SK-N-SH (cell line): ENCODE results near the gene AR.

ENCODE experiments used
- CHD2 ChIP-seq: fragments of 150-350 bp; IDR thresholded peaks from 2 replicates; pipeline ENCODE4 v1.6.1; 2018; ENCODE audit warnings: low read length; ENCODE audit not compliant: partially characterized antibody
- EZH2phosphoT487 ChIP-seq: fragments of 200-600 bp; sonication (generic); IDR thresholded peaks from 2 replicates; pipeline ENCODE4 v1.6.1; 2017; ENCODE audit warnings: low read depth, mixed run types, mild to moderate bottlenecking, antibody characterized with exemption, moderate library complexity, borderline replicate concordance
- RAD21 ChIP-seq: IDR thresholded peaks from 2 replicates; pipeline ENCODE4 v1.6.1; 2012; ENCODE audit warnings: mild to moderate bottlenecking, low read length
- SMC3 ChIP-seq: IDR thresholded peaks from 2 replicates; pipeline ENCODE4 v1.6.1; 2012; ENCODE audit warnings: low read depth, low read length, improper control_type of control experiment
- TEAD4 ChIP-seq: IDR thresholded peaks from 2 replicates; pipeline ENCODE4 v1.4.0; 2012; ENCODE audit warnings: mild to moderate bottlenecking, borderline replicate concordance; ENCODE audit not compliant: insufficient read depth
- YY1 ChIP-seq: IDR thresholded peaks from 2 replicates; pipeline ENCODE4 v1.4.0; 2012; ENCODE audit warnings: low read depth, mild to moderate bottlenecking
- TF ChIP-seq, protein P1 (sequence below): fragments of 200-600 bp; sonication (generic); IDR thresholded peaks from 2 replicates; pipeline ENCODE4 v1.6.1; 2017; ENCODE audit warnings: antibody characterized with exemption, mild to moderate bottlenecking, moderate library complexity
- TF ChIP-seq, protein P2 (sequence below): IDR thresholded peaks from 2 replicates; pipeline ENCODE4; 2012
- TF ChIP-seq, protein P3 (sequence below): IDR thresholded peaks from 2 replicates; pipeline ENCODE4 v1.6.1; 2012; ENCODE audit warnings: mild to moderate bottlenecking, low read depth, low read length, moderate library complexity

DNA sequence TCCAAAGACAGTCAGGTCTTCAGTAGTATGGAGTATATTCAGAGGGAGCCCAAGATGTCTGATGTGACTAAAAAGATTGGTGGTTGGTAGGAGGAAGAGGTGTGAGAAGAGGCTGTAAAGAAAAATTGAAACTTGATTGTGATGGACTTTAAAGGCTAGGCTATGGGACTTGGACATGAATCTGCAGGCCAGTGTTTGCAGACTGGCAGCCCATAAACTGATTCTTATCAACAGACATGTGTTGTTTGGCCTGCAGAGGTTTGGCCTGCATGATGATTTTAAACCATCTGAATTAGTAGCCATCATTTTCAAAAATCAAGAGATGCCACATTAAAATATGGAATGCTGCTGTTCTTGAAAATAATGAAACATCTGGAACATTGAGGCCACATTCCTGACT is 5.4 kb upstream of the AR start:
- TF ChIP-seq SMC3 (no peak), CHD2 (no peak), TEAD4 (no peak), EZH2phosphoT487 (no peak), RAD21 (no peak), YY1 (no peak)
- TF ChIP-seq, protein P1, sequence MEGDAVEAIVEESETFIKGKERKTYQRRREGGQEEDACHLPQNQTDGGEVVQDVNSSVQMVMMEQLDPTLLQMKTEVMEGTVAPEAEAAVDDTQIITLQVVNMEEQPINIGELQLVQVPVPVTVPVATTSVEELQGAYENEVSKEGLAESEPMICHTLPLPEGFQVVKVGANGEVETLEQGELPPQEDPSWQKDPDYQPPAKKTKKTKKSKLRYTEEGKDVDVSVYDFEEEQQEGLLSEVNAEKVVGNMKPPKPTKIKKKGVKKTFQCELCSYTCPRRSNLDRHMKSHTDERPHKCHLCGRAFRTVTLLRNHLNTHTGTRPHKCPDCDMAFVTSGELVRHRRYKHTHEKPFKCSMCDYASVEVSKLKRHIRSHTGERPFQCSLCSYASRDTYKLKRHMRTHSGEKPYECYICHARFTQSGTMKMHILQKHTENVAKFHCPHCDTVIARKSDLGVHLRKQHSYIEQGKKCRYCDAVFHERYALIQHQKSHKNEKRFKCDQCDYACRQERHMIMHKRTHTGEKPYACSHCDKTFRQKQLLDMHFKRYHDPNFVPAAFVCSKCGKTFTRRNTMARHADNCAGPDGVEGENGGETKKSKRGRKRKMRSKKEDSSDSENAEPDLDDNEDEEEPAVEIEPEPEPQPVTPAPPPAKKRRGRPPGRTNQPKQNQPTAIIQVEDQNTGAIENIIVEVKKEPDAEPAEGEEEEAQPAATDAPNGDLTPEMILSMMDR = no peak
- TF ChIP-seq, protein P2, sequence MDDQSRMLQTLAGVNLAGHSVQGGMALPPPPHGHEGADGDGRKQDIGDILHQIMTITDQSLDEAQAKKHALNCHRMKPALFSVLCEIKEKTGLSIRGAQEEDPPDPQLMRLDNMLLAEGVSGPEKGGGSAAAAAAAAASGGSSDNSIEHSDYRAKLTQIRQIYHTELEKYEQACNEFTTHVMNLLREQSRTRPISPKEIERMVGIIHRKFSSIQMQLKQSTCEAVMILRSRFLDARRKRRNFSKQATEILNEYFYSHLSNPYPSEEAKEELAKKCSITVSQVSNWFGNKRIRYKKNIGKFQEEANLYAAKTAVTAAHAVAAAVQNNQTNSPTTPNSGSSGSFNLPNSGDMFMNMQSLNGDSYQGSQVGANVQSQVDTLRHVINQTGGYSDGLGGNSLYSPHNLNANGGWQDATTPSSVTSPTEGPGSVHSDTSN = no peak
- TF ChIP-seq, protein P3, sequence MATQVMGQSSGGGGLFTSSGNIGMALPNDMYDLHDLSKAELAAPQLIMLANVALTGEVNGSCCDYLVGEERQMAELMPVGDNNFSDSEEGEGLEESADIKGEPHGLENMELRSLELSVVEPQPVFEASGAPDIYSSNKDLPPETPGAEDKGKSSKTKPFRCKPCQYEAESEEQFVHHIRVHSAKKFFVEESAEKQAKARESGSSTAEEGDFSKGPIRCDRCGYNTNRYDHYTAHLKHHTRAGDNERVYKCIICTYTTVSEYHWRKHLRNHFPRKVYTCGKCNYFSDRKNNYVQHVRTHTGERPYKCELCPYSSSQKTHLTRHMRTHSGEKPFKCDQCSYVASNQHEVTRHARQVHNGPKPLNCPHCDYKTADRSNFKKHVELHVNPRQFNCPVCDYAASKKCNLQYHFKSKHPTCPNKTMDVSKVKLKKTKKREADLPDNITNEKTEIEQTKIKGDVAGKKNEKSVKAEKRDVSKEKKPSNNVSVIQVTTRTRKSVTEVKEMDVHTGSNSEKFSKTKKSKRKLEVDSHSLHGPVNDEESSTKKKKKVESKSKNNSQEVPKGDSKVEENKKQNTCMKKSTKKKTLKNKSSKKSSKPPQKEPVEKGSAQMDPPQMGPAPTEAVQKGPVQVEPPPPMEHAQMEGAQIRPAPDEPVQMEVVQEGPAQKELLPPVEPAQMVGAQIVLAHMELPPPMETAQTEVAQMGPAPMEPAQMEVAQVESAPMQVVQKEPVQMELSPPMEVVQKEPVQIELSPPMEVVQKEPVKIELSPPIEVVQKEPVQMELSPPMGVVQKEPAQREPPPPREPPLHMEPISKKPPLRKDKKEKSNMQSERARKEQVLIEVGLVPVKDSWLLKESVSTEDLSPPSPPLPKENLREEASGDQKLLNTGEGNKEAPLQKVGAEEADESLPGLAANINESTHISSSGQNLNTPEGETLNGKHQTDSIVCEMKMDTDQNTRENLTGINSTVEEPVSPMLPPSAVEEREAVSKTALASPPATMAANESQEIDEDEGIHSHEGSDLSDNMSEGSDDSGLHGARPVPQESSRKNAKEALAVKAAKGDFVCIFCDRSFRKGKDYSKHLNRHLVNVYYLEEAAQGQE = no peak
